Mammary epithelial cell (primary cell): ENCODE results near the gene WASF2.

ENCODE experiments used
- CTCF ChIP-seq, 2 donors: IDR thresholded peaks in 1 of 2; conservative IDR thresholded peaks in 1 of 2; 2 replicates each; pipeline ENCODE4 v1.5.1; 2011 to 2012; ENCODE audit warnings: inconsistent platforms in 2 of 2, low read length in 2 of 2, mild to moderate bottlenecking in 2 of 2, control low read depth in 1 of 2, low read depth in 1 of 2; ENCODE audit not compliant: insufficient read depth in 1 of 2; ENCODE audit errors: extremely low read depth in 1 of 2
- EZH2 ChIP-seq: IDR thresholded peaks from 2 replicates; pipeline ENCODE4 v1.6.1; 2012; ENCODE audit warnings: low read length, inconsistent platforms, borderline replicate concordance

GRCh38 chr1:27408151-27408550 is 81.8 kb downstream of the WASF2 start:
- no peak for TF ChIP-seq CTCF (conservative IDR thresholded peaks at IDR 0.05 in 1 of 2, IDR thresholded peaks at IDR 0.05 in 1 of 2; ENCODE audit: extremely low read depth in 1 of 2, insufficient read depth in 1 of 2, low read depth in 1 of 2, low read length in 2 of 2)
- TF ChIP-seq EZH2 = no peak
